GM12801 (cell line): ENCODE results near the gene CHCHD6.

Experiments used
- CTCF ChIP-seq: IDR thresholded peaks from one replicate; pipeline ENCODE4 v1.5.1; 2011; ENCODE audit warnings: control low read depth; ENCODE audit not compliant: insufficient read length; ENCODE audit errors: extremely low read depth

CHCHD6 gene

GRCh38 chr3:126827121-126827520, 123.1 kb downstream of the CHCHD6 start:
- no peak for TF ChIP-seq CTCF

GRCh38 chr3:126828306-126828705, 124.3 kb downstream of the CHCHD6 start:
- TF ChIP-seq CTCF, result no peak

- no peak for TF ChIP-seq CTCF
These were observed 128.9 kb downstream of the CHCHD6 start for GRCh38 chr3:126832933-126833332.

- no peak for TF ChIP-seq CTCF
These were observed 130.8 kb downstream of the CHCHD6 start for GRCh38 chr3:126834596-126835471.

GRCh38 chr3:126835472-126836219, 131.6 kb downstream of the CHCHD6 start:
- no peak for TF ChIP-seq CTCF

GRCh38 chr3:126836220-126836860, 132.3 kb downstream of the CHCHD6 start:
- no peak for TF ChIP-seq CTCF

- no peak for TF ChIP-seq CTCF
These were observed 133.7 kb downstream of the CHCHD6 start for GRCh38 chr3:126837773-126838172.
